ENCODE data around the gene SRRD.

DNA sequence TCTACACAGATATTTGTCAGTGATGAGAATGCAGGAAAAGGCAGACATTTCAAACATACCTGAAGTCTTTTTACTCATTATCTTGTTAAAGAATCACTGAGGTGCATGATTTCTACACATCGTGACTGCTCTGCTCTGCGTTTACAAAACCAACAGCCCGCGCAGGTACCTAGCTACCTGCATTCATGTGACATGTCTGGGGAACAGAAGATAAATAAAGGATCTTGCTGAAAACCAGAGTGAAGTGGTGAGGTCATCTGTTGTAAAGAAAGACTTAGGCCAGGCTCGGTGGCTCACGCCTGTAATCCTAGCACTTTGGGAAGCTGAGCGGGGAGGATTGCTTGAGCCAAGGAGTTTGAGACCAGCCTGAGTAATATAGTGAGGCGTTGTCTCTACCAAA, 38.9 kb upstream of the SRRD start:
- TF ChIP-seq, protein P1, sequence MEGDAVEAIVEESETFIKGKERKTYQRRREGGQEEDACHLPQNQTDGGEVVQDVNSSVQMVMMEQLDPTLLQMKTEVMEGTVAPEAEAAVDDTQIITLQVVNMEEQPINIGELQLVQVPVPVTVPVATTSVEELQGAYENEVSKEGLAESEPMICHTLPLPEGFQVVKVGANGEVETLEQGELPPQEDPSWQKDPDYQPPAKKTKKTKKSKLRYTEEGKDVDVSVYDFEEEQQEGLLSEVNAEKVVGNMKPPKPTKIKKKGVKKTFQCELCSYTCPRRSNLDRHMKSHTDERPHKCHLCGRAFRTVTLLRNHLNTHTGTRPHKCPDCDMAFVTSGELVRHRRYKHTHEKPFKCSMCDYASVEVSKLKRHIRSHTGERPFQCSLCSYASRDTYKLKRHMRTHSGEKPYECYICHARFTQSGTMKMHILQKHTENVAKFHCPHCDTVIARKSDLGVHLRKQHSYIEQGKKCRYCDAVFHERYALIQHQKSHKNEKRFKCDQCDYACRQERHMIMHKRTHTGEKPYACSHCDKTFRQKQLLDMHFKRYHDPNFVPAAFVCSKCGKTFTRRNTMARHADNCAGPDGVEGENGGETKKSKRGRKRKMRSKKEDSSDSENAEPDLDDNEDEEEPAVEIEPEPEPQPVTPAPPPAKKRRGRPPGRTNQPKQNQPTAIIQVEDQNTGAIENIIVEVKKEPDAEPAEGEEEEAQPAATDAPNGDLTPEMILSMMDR (IDR thresholded peaks at IDR 0.05; ENCODE audit: insufficient read depth, low read depth, low read length): no peak
- TF ChIP-seq EZH2 (IDR thresholded peaks at IDR 0.05; ENCODE audit: insufficient read depth, low read length): no peak

Data from astrocyte (in vitro differentiated cells and primary cell).